SK-N-MC (cell line): ENCODE measurements around the gene ALX3.

ENCODE experiments used
- EZH2 ChIP-seq: fragments of 200-600 bp; sonication (generic); IDR thresholded peaks from one replicate; pipeline ENCODE4 v1.6.1; 2017; ENCODE audit warnings: antibody characterized with exemption
- FOXP2 ChIP-seq: optimal IDR thresholded peaks from 2 replicates; pipeline ENCODE3; 2011; ENCODE audit warnings: mild to moderate bottlenecking, moderate library complexity; ENCODE audit not compliant: insufficient read depth; ENCODE audit errors: extremely low read length, control extremely low read depth
- POLR2AphosphoS5 ChIP-seq: IDR thresholded peaks from 2 replicates; pipeline ENCODE4 v1.6.1; 2012; ENCODE audit warnings: mild to moderate bottlenecking, low read depth, low read length, borderline replicate concordance

- TF ChIP-seq POLR2AphosphoS5 = no peak
- no peak for TF ChIP-seq EZH2
- TF ChIP-seq FOXP2 = no peak
These were observed 6.7 kb downstream of the ALX3 start for GRCh38 chr1:110063781-110064180.
